HL-60 (cell line): ENCODE data around the gene ALG10B.
A peak's percentile ranks its signal among the peaks of the same experiment; 100 is the strongest.
"Not testable (repeated sequence)": the region's sequence is repeated elsewhere in the genome, so short reads cannot be mapped to it uniquely, and the experiment has no call there.

ENCODE experiments used
- DNase-seq, 2 experiments: peaks; one replicate each; pipeline ENCODE4 v3.0.0-alpha.2; 2010 to 2020; ENCODE audit warnings: low read depth in 1 of 2, low spot score in 1 of 2
- H3K27ac ChIP-seq: fragments of 250-450 bp; sonication (Bioruptor Pico); replicated peaks from 2 replicates; pipeline ENCODE4 v1.5.1; 2020; ENCODE audit warnings: mild to moderate bottlenecking, moderate library complexity
- H3K27me3 ChIP-seq: fragments of 250-450 bp; sonication (Bioruptor Pico); 2 replicates; pipeline ENCODE4 v1.5.1; 2021; ENCODE audit warnings: mild to moderate bottlenecking, moderate library complexity; ENCODE audit not compliant: insufficient read depth, poor library complexity, severe bottlenecking
- H3K4me3 ChIP-seq: replicated peaks from 2 replicates; pipeline ENCODE4 v1.5.1; 2011; ENCODE audit warnings: mild to moderate bottlenecking, control low read depth, low read length; ENCODE audit not compliant: insufficient read depth
- GABPA ChIP-seq: IDR thresholded peaks from 2 replicates; pipeline ENCODE4 v1.6.1; 2012; ENCODE audit warnings: low read depth
- POLR2AphosphoS5 ChIP-seq: IDR thresholded peaks from 2 replicates; pipeline ENCODE4 v1.6.1; 2012; ENCODE audit warnings: low read depth
- SPI1 ChIP-seq: IDR thresholded peaks from 2 replicates; pipeline ENCODE4 v1.6.1; 2012; ENCODE audit warnings: low read depth, mild to moderate bottlenecking, borderline replicate concordance
- TF ChIP-seq, protein P1 (sequence below): IDR thresholded peaks from 2 replicates; pipeline ENCODE4 v1.6.1; 2012; ENCODE audit warnings: low read depth; ENCODE audit not compliant: insufficient replicate concordance
- TF ChIP-seq, protein P2 (sequence below): IDR thresholded peaks from one replicate; pipeline ENCODE4 v1.5.1; 2011; ENCODE audit warnings: low read length, control low read depth, inconsistent platforms; ENCODE audit not compliant: insufficient read depth

ALG10B gene

GRCh38 chr12:38324912-38325311 lies 8.3 kb downstream of the ALG10B start:
- no peak for DNase-seq
- TF ChIP-seq, protein P1, sequence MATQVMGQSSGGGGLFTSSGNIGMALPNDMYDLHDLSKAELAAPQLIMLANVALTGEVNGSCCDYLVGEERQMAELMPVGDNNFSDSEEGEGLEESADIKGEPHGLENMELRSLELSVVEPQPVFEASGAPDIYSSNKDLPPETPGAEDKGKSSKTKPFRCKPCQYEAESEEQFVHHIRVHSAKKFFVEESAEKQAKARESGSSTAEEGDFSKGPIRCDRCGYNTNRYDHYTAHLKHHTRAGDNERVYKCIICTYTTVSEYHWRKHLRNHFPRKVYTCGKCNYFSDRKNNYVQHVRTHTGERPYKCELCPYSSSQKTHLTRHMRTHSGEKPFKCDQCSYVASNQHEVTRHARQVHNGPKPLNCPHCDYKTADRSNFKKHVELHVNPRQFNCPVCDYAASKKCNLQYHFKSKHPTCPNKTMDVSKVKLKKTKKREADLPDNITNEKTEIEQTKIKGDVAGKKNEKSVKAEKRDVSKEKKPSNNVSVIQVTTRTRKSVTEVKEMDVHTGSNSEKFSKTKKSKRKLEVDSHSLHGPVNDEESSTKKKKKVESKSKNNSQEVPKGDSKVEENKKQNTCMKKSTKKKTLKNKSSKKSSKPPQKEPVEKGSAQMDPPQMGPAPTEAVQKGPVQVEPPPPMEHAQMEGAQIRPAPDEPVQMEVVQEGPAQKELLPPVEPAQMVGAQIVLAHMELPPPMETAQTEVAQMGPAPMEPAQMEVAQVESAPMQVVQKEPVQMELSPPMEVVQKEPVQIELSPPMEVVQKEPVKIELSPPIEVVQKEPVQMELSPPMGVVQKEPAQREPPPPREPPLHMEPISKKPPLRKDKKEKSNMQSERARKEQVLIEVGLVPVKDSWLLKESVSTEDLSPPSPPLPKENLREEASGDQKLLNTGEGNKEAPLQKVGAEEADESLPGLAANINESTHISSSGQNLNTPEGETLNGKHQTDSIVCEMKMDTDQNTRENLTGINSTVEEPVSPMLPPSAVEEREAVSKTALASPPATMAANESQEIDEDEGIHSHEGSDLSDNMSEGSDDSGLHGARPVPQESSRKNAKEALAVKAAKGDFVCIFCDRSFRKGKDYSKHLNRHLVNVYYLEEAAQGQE, result no peak
- TF ChIP-seq SPI1, result no peak
- TF ChIP-seq, protein P2, sequence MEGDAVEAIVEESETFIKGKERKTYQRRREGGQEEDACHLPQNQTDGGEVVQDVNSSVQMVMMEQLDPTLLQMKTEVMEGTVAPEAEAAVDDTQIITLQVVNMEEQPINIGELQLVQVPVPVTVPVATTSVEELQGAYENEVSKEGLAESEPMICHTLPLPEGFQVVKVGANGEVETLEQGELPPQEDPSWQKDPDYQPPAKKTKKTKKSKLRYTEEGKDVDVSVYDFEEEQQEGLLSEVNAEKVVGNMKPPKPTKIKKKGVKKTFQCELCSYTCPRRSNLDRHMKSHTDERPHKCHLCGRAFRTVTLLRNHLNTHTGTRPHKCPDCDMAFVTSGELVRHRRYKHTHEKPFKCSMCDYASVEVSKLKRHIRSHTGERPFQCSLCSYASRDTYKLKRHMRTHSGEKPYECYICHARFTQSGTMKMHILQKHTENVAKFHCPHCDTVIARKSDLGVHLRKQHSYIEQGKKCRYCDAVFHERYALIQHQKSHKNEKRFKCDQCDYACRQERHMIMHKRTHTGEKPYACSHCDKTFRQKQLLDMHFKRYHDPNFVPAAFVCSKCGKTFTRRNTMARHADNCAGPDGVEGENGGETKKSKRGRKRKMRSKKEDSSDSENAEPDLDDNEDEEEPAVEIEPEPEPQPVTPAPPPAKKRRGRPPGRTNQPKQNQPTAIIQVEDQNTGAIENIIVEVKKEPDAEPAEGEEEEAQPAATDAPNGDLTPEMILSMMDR, result no peak
- TF ChIP-seq GABPA, result no peak
- TF ChIP-seq POLR2AphosphoS5, result no peak
- Histone ChIP-seq H3K27me3 (no peaks in the 10 kb centered on the region), H3K4me3 (no peak overlapping the region), H3K27ac (no peak overlapping the region)

- H3K4me3 ChIP-seq, result no peak overlapping the region
- H3K27me3 ChIP-seq, result no peaks in the 10 kb centered on the region
- TF ChIP-seq, protein P1, result no peak
- TF ChIP-seq GABPA (no peak), SPI1 (no peak), POLR2AphosphoS5 (no peak)
- TF ChIP-seq, protein P2, result no peak
- no peak overlapping the region for H3K27ac ChIP-seq
- no peak for DNase-seq
Observed at GRCh38 chr12:38327356-38327755, 10.8 kb downstream of the ALG10B start.

DNA sequence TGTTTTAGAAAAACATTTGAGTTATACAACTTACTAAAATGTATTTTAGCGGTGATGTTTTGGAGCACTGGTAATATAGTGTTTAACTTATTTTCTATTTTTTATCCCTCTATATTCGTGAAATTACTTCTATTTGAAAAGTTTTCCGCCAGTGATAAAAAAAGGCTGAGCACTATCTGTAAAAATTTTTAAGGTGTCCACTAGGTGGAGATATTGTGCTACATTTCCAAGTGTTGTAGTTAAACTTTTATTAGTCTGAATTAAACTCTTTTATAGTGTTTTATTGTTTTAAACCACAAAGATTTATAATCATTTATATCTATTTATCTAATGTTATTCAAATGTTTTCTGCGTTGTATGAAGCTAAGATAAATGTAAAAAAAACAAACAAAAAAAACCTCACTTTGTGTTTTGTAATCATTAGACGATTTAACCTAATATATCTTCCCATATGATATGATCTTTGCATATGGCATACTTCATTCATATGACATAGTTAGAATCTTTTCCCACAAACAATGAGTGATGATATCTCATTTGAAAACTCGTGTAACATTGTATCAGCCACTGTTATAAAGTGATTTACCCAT lies 11.8 kb downstream of the ALG10B start:
- H3K4me3 ChIP-seq, result no peak overlapping the region
- no peaks in the 10 kb centered on the region for H3K27me3 ChIP-seq
- no peak overlapping the region for H3K27ac ChIP-seq
- TF ChIP-seq, protein P2, result peak; percentile 2
- TF ChIP-seq POLR2AphosphoS5, result no peak
- peak in 1 of 2 experiments; percentile 3 for DNase-seq

DNA sequence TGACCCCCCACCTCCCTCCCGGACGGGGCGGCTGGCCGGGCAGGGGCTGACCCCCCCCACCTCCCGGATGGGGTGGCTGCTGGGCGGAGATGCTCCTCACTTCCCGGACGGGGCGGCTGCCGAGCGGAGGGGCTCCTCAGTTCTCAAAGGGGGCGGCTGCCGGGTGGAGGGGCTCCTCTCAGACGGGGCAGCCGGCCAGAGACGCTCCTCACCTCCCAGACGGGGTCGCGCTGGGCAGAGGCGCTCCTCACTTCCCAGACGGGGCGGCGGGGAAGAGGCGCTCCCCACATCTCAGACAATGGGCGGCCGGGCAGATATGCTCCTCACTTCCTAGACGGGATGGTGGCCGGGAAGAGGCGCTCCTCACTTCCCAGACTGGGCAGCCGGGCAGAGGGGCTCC lies 13.8 kb downstream of the ALG10B start:
- DNase-seq, H3K4me3 ChIP-seq, H3K27me3 ChIP-seq, H3K27ac ChIP-seq: not testable (repeated sequence)
